GM15510 (cell line): Measurements from ENCODE around the gene SCYGR2.

Experiments
- POLR2A ChIP-seq: IDR thresholded peaks from 3 replicates; pipeline ENCODE4 v1.6.1; 2011; ENCODE audit warnings: borderline replicate concordance; ENCODE audit not compliant: insufficient read length; ENCODE audit errors: extremely low read depth

Gene SCYGR2

DNA sequence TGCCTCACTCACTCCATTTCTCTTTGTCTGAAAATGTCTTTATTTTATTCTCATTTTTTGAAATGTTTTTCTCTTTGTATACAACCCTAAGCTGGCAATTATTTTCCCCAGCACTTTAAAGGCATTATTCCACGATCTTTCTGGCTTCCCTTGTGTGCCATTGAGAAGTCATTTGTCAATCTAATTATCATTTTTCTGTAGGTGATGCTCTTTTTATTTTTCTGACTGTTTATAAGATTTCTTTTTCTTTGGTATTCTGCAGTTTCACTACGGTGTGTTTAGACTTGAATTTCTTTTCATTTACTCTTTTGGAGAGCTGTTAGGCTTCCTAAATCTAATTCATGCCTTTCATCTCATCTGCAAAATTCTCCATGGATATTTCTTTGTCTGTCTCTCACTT lies 26.7 kb downstream of the SCYGR2 start:
- no peak for TF ChIP-seq POLR2A

DNA sequence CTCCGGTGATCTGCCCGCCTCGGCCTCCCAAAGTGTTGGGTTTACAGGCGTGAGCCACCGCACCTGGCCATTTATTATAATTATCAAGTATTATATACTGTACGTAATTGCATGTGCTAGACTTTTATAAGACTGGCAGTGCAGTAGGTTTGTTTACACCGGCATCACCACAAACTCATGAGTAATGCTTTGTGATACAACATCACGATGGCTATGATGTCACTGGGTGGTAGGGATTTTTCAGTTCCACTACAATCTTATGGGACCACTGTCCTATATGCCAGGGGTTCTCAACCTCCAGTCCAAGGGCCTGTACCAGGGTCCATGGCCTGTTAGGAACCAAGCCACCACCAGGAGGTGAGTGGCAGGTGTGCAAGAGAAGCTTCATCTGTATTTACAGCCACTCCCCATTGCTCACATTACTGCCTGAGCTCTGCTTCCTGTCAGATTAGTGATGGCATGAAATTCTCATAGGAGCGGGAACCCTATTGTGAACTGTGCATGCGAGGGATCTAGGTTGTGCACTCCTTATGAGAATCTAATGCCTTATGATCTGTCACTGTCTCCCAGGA lies 28.0 kb downstream of the SCYGR2 start:
- TF ChIP-seq POLR2A, result no peak

DNA sequence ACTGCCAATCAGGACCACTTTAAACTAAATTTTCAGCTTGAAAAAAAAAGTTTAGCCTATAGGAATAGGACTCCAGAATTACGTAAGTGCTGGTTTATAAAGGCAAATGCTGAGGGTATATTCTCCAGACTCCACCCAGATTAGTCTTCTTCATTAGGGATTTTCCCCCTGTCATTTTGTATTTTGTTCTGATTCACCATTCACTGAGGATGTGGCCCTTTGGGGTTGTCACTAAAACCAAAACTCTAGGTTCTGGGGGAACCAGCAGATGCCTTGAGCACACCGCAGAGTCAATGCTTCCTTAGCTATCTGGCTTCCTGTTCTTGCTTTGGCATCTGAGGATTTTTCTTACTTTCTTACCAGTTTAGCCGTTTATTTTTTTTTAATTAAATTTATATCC lies 29.1 kb downstream of the SCYGR2 start:
- TF ChIP-seq POLR2A, result no peak

DNA sequence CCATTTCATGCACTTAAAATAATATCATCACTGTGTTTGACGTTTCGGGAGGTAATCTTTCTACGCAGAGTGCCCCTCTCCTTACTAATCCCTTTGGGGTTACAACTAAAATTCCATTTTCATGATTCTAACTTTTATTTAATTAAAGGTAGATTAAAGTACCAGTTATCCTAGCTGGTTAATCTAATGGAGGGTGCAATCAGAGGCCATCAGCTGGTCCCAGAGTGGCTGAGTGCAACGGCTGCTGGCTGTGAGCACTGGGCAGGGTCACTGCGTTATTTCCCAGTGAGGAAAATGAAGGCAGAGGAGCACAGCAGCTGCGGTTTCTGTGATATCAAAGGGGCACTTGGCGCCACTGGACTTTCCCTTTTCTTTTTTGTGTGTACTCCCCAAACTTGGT lies 30.7 kb downstream of the SCYGR2 start:
- TF ChIP-seq POLR2A, result no peak

DNA sequence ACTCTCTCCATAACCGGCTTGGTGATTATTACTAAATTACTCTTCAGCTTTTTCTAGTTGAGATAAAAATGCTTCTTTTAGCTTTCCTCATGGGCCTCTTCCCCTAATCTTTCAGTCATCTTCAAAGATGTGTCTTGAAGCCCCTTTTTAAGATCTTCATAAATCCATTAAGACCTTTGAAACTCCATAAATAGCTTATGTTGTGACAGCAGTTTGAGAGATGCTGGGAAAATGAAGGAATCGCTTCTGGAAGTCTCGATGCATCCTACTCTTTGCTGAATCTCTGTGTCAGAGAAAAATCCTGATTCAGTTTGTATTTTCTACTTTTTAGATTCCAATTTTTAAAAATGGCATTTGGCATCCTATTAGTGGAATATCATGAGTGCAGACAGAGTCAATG lies 31.6 kb downstream of the SCYGR2 start:
- no peak for TF ChIP-seq POLR2A

DNA sequence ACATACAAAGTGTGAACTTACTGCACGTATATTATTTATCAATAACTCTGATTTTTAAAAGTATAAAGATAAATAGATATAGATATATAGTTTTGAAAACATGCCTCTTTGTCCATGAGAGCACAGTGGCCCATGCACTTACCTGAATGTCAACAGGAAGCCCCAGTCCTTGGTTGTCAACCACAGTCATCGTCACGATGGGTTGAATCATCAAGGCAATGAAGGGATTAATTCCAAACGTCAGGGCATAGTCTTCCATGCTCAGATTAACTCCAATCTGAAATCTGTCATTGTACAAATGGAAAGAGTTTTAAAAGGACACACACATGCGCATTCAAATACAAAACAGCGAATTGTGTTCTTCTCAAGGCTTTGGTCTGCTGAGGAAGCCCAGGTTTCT lies 34.1 kb downstream of the SCYGR2 start:
- no peak for TF ChIP-seq POLR2A

DNA sequence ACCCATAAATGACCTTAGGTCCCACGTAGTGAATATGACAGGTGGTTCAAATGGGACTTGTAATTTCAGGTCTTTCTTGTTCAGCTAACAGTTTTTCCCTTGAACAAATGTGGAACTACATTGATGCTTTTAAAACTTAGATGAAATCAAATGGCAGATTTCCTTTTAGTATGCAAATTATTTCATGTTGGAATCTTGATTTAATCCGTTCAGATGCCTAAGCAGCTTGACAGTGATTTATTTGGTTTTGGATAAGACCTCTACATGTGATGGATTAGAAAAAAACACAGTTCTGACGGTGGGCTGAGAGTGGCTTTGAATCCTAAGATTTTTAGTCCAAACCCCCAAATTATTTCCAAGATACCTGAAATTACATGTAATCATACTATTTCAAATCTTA lies 35.5 kb downstream of the SCYGR2 start:
- no peak for TF ChIP-seq POLR2A

DNA sequence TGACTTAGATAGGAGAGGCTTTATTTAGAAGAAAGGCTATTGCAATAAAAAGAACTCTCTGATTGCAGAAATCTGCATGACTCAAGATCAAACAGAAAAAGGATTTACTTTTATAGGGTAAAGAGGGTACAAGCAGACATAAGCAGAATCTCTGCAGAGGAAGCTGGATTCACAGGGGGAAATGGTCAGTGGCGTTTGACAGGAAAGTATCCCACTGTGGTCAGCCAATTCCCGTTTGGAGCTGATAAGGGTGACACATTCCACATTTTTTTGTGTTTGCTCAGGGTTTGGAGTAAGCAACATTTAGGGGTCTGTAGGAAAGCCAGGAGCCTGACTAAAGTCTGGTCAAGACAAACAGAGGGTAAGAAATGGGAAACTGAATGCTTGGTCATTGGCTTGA lies 44.0 kb downstream of the SCYGR2 start:
- TF ChIP-seq POLR2A, result no peak

DNA sequence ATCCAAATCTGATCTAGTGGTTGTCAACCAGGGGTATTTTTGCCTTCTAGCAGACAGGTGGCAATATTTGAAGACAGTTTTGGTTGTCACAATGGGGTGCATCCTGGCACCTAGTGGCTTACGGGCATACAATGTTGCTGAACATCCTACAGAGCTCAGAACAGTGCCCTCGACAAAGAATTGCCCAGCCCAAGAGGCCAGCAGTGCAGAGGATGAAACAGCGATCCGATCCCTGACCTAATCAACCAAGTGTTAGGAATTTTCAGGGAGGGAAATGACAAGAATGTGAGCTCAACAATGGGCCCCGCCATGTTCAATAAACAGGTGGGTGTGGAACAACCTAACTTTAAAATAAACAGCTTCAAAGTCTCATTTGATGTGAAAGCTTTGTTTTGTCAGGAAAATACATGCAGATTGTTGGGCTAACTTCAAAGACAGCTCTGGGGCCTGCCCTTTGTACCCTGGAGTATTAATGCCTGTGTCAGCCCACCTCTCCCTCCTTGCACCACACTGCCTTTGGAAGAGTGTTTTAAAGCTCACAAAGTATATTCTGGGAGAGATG lies 45.4 kb downstream of the SCYGR2 start:
- TF ChIP-seq POLR2A, result no peak
